Muscle of leg (tissue), 11 donors: ENCODE data around the gene SPTBN1. TPM values are rescaled to one million over a fixed set of nuclear protein-coding genes. Genes with fewer than 3 reads are reported as not detected.

ENCODE experiments used
- DNase-seq: peaks from one replicate; pipeline ENCODE4 v3.0.0; 2013
- H3K27ac ChIP-seq: one replicate; pipeline ENCODE4 v1.5.1; 2013; ENCODE audit warnings: mild to moderate bottlenecking, low read length, control low read depth
- H3K27me3 ChIP-seq: one replicate; pipeline ENCODE4 v1.6.1; 2013; ENCODE audit warnings: low read length; ENCODE audit not compliant: control insufficient read depth, insufficient read depth
- H3K36me3 ChIP-seq: one replicate; pipeline ENCODE4 v1.6.1; 2013; ENCODE audit warnings: low read length; ENCODE audit not compliant: control insufficient read depth, insufficient read depth
- H3K4me1 ChIP-seq: one replicate; pipeline ENCODE4 v1.6.1; 2013; ENCODE audit warnings: low read length; ENCODE audit not compliant: control insufficient read depth, insufficient read depth
- H3K4me3 ChIP-seq: one replicate; pipeline ENCODE4 v1.5.1; 2013; ENCODE audit warnings: low read length, control low read depth
- H3K9me3 ChIP-seq: replicated peaks from 2 replicates; pipeline ENCODE4 v1.6.1; 2013; ENCODE audit warnings: low read depth, low read length; ENCODE audit not compliant: control insufficient read depth
- WGBS: methylation state at CpG from one replicate; pipeline ENCODE4 v1.1.5; 2013; ENCODE audit warnings: missing lambda C conversion rate; ENCODE audit not compliant: insufficient coverage; 5-methylcytosine and 5-hydroxymethylcytosine counted together
- polyA plus RNA-seq, 8 donors: library from polyadenylated mRNA; unstranded; fragments of 120-200 nt; gene quantifications; one replicate each; pipeline versions ENCODE4 v1.2.1 to v1.2.3, GENCODE V29; 2013; ENCODE audit warnings: inconsistent platforms in 1 of 8, low replicate concordance in 1 of 8; ENCODE audit not compliant: insufficient read length in 8 of 8, insufficient read depth in 1 of 8
- total RNA-seq: library from RNA; stranded (reverse); fragments of 120-200 nt; gene quantifications from one replicate; pipeline ENCODE4 v1.2.4, GENCODE V29; 2013

Gene SPTBN1
- total and polyA plus RNA-seq, 9 donors, result 228 to 333 (median 273) TPM

DNA sequence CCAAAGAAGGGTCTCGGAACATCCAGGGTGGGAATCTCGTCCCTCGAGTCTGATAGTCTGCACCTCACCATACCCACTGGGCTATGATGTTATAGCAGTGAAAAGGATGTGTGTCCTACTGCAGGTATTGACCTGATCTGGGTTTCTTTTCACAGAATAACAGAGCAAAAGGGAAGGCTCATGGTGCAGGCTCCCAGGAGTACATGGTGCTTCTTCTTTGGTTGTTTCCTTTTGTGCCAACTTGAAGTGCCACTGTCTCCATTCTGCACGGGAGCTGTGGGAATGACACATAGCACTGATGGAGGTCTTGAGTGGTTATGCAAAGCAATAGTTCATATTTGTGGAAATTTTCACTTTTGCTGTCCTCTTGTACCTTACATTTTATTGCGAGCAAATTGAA lies 195.2 kb downstream of the SPTBN1 start:
- Histone ChIP-seq H3K9me3 (no peaks in the 10 kb centered on the region), H3K27me3 (no peaks in the 10 kb centered on the region), H3K4me1 (no peaks in the 10 kb centered on the region), H3K36me3 (peaks cover 82% of the 10 kb centered on the region), H3K4me3 (no peak overlapping the region), H3K27ac (no peak overlapping the region)
- WGBS, result no CpG with 5 or more reads among the region's 5 CpGs
- DNase-seq, result no peak

- Histone ChIP-seq H3K4me3 (no peak overlapping the region), H3K27ac (no peak overlapping the region), H3K4me1 (no peaks in the 10 kb centered on the region), H3K27me3 (no peaks in the 10 kb centered on the region), H3K36me3 (peaks cover 80% of the 10 kb centered on the region), H3K9me3 (no peaks in the 10 kb centered on the region)
- DNase-seq, result no peak
- no CpG with 5 or more reads among the region's 1 CpG for WGBS
Observed at GRCh38 chr2:54652540-54652939, 196.4 kb downstream of the SPTBN1 start.

- H3K27ac ChIP-seq, result no peak overlapping the region
- no peak for DNase-seq
- peaks cover 8% of the 10 kb centered on the region for H3K4me1 ChIP-seq
- H3K9me3 ChIP-seq, result no peaks in the 10 kb centered on the region
- WGBS, result 91% methylated on average over 18 of the region's 26 CpGs
- peaks cover 80% of the 10 kb centered on the region for H3K36me3 ChIP-seq
- no peaks in the 10 kb centered on the region for H3K27me3 ChIP-seq
- H3K4me3 ChIP-seq, result no peak overlapping the region
Observed at GRCh38 chr2:54653572-54654204, 197.6 kb downstream of the SPTBN1 start.

DNA sequence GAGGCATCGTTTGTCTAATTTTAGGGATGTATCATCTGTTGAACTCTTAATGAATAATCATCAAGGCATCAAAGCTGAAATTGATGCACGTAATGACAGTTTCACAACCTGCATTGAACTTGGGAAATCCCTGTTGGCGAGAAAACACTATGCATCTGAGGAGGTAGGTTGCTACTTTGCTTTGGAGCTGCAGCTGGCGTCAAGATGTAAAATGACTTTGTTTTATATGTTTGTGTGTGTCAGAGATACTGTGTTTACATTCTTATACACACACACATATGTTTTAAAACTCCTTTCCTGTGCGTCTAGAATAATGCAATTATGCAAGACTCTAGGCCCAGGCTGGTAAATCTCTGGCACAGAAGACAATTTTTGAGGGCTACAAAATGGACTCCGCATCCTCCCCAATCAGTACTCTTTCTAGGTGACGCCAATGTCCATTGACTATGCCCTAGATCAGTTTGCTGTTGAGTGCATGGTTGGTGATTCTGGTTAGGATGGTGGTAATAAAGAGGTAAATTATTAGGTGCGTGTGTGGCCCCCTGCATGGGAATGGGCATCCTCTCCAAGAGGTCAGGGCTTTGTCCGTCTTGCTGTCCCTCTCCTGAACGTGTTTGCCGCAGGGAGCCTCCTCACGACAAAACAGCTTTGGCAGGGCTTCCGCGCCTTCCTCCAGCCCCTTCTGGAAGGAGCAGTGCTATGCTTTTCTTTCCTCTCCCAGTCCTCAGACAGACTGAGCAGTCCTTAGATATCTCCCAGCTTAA lies 199.1 kb downstream of the SPTBN1 start:
- Histone ChIP-seq H3K4me1 (peaks cover 13% of the 10 kb centered on the region), H3K4me3 (no peak overlapping the region), H3K36me3 (peaks cover 80% of the 10 kb centered on the region), H3K27me3 (no peaks in the 10 kb centered on the region), H3K27ac (no peak overlapping the region), H3K9me3 (no peaks in the 10 kb centered on the region)
- WGBS, result 84% methylated on average over 9 of the region's 14 CpGs
- DNase-seq, result no peak

DNA sequence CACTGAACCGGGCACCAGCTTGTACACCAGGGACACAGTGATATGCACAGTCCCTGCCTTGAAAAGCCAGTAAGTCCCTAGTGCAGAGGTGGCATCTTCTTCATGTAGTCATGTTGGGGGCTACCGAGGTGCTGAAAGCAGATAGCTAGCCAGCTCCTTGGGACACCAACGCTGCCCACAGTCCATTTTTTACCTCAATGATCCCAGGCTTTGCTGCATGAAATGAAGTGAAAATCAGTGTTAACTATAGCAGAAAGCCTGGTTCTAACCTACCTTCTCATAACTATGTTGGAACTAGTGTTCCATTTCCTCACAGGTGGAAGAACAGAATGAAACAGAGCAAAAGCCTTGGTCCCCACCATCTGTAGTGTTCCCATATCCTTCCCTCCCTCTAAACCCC lies 200.7 kb downstream of the SPTBN1 start:
- WGBS, result no CpG with 5 or more reads among the region's 3 CpGs
- Histone ChIP-seq H3K4me1 (peaks cover 13% of the 10 kb centered on the region), H3K4me3 (no peak overlapping the region), H3K27ac (no peak overlapping the region), H3K9me3 (no peaks in the 10 kb centered on the region), H3K36me3 (peaks cover 76% of the 10 kb centered on the region), H3K27me3 (no peaks in the 10 kb centered on the region)
- DNase-seq, result no peak

DNA sequence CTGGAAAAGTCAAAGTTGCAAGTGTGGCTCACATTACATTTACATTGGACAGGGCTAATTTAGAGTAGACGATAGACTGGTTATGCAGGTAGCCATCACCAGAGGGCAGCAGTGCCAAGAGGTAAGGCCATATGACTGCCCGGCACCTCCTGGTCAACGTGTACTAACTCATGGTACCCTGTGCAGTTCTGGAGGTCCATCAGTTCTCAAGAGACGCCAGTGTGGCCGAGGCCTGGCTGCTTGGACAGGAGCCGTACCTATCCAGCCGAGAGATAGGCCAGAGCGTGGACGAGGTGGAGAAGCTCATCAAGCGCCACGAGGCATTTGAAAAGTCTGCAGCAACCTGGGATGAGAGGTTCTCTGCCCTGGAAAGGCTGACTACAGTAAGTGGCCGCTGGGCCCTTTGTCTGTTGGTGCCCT lies 201.5 kb downstream of the SPTBN1 start:
- no peaks in the 10 kb centered on the region for H3K9me3 ChIP-seq
- DNase-seq, result peak; percentile 43
- WGBS, result 78% methylated on average over 12 of the region's 12 CpGs
- no peak overlapping the region for H3K4me3 ChIP-seq
- H3K27ac ChIP-seq, result peak overlapping the region; percentile 65
- peaks cover 83% of the 10 kb centered on the region for H3K36me3 ChIP-seq
- H3K27me3 ChIP-seq, result no peaks in the 10 kb centered on the region
- peaks cover 13% of the 10 kb centered on the region for H3K4me1 ChIP-seq

DNA sequence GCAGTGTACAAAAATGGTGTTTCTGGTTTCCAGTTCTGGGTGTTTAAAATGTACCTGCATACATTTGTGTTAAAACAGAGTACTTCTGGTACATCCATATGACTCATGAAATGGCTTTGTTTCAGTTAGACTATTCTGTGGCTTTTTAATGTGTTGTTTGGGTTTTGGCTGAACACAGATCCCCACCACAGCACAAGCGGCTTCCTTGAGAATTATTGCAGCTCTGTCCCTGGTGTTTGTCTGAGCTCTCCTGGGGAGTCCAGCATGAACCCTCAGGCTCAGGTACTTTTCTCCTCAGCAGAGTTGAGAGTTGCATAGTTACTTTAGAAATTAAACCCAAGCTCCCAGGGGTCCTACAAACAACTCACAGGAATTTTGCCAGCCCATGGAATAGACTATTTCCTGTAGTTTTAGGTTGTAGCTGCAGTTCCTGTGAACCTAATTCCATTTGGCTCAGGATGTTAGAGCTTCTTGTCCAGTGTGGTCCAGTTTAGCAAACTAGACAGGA lies 202.5 kb downstream of the SPTBN1 start:
- peaks cover 13% of the 10 kb centered on the region for H3K4me1 ChIP-seq
- no CpG with 5 or more reads among the region's 1 CpG for WGBS
- peak overlapping the region; percentile 65 for H3K27ac ChIP-seq
- no peaks in the 10 kb centered on the region for H3K9me3 ChIP-seq
- H3K27me3 ChIP-seq, result no peaks in the 10 kb centered on the region
- peaks cover 87% of the 10 kb centered on the region for H3K36me3 ChIP-seq
- DNase-seq, result peak; percentile 65
- H3K4me3 ChIP-seq, result no peak overlapping the region

DNA sequence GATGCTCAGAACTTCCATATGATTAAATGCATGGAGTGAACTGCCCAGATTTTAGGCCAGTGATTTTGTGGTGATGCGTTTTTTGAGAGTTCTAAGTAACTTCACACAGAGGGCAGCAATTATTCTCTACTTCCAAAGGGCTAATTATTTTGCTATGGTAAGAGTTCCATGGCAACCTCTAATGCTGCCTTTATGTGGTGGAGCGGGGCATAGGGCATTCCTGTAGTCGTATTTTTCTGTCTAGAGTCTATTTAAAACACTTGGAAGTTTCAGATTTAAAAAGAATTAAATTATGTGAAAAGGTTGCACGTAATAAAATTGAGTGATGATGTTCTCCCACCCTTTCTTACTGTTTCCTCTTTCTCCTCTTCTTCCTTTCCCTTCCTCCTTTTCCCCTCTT lies 203.4 kb downstream of the SPTBN1 start:
- no peak overlapping the region for H3K27ac ChIP-seq
- WGBS, result 100% methylated on average over 2 of the region's 4 CpGs

DNA sequence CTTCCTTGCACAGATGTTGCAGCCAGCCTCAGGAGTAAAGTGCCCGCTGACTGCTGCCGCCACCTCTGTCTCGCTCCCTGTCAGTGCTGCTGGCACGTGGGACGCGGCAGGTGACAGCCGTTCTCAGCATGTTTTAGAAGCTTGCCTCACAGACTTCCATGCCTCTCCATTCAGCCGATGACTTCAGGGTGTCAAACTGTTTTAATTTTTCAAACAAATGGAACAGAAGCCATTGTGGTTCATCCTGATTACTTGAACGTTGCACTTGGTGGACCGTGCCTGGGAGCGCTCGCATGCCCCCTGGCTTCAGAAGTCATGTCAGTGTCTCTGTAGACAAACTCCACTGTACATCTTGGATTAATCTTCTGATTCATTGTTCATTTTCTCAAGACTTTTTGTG lies 204.6 kb downstream of the SPTBN1 start:
- H3K27ac ChIP-seq, result no peak overlapping the region
- no peaks in the 10 kb centered on the region for H3K27me3 ChIP-seq
- peaks cover 25% of the 10 kb centered on the region for H3K4me1 ChIP-seq
- no peaks in the 10 kb centered on the region for H3K9me3 ChIP-seq
- H3K4me3 ChIP-seq, result no peak overlapping the region
- DNase-seq, result no peak
- 77% methylated on average over 10 of the region's 12 CpGs for WGBS
- peaks cover 87% of the 10 kb centered on the region for H3K36me3 ChIP-seq

More for the DNA sequence above, 203.4 kb downstream of the SPTBN1 start:
- H3K4me3 ChIP-seq, result no peak overlapping the region
- H3K4me1 ChIP-seq, result peaks cover 17% of the 10 kb centered on the region
- H3K36me3 ChIP-seq, result peaks cover 87% of the 10 kb centered on the region
- H3K9me3 ChIP-seq, result no peaks in the 10 kb centered on the region
- H3K27me3 ChIP-seq, result no peaks in the 10 kb centered on the region
- no peak for DNase-seq

DNA sequence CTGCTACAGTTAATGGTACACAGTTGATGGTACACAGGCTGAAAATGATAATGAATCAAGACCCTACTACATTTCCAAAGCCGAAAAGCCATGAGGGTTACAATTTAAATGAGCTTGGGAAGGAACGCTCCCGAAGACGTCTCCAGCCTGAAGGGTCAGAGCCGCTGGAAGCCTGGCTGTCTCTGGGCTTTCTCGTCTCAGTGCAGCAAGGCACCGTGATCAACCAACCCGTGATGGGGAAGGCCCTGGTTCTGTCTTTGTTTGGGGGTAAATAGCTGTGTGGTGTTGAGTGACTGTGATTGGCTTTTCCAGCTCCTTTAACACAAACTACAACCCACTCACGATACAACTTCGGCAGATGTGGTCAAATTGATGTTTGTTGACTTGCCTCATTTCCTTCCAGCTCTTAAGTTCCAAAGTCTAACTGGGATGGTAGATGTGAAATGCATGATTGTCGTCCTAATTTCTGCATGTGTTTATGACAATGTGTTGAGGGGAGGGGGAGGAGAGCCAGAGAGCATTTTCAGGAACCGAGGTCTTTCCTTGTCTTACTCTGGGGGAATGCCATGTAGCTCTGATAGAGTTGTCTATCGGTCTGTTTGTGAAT lies 207.4 kb downstream of the SPTBN1 start:
- H3K27ac ChIP-seq, result no peak overlapping the region
- 100% methylated on average over 1 of the region's 13 CpGs for WGBS
- H3K4me3 ChIP-seq, result no peak overlapping the region
- DNase-seq, result no peak
- H3K36me3 ChIP-seq, result peaks cover 90% of the 10 kb centered on the region
- no peaks in the 10 kb centered on the region for H3K9me3 ChIP-seq
- H3K27me3 ChIP-seq, result no peaks in the 10 kb centered on the region
- H3K4me1 ChIP-seq, result peaks cover 40% of the 10 kb centered on the region
